Measurements from ENCODE around the gene TMEM260.
"Not testable (repeated sequence)": the region's sequence is repeated elsewhere in the genome, so short reads cannot be mapped to it uniquely, and the experiment has no call there.

TMEM260 gene

DNA sequence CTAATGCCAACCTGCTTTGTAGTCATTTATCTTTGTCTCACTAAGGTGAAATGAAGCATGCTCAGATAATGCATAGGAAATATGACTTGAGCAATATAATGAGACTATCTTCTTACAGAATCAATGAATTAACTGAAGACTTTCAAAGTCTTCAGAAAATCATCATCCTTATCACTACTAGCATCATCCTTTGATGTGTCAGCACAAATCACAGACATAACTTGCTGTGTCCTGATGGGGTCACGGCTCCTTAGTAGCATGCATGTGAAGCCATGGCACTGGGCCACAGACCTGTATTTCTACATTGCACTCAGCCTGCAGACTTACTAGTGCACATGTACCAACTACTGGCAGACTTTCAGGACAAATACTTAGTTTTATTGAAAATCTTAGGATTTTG, 18.9 kb downstream of the TMEM260 start:
- no peak overlapping the region for H3K4me3 ChIP-seq (ENCODE audit: low read depth, low read length)
- H3K36me3 ChIP-seq (ENCODE audit: insufficient read depth, low read length) = no peaks in the 10 kb centered on the region
- H3K79me2 ChIP-seq (ENCODE audit: control insufficient read depth, insufficient read depth, low read length, unreplicated experiment) = no peaks in the 10 kb centered on the region

GRCh38 chr14:56603648-56604047, 24.1 kb downstream of the TMEM260 start:
- H2AFZ ChIP-seq (ENCODE audit: low read length, unreplicated experiment) = no peak overlapping the region
- no peaks in the 10 kb centered on the region for H3K79me2 ChIP-seq (ENCODE audit: control insufficient read depth, insufficient read depth, low read length, unreplicated experiment)
- H3K4me1 ChIP-seq (ENCODE audit: control insufficient read depth, insufficient read depth, low read length, unreplicated experiment) = no peaks in the 10 kb centered on the region
- H3K36me3 ChIP-seq (ENCODE audit: insufficient read depth, low read length) = no peaks in the 10 kb centered on the region; the same call in 1 of the 2 replicates
- no peak overlapping the region for H3K4me3 ChIP-seq (ENCODE audit: low read depth, low read length)
- no peaks in the 10 kb centered on the region for H3K27me3 ChIP-seq (ENCODE audit: insufficient read depth, low read length)
- no peak overlapping the region for H3K27ac ChIP-seq (ENCODE audit: low read depth, low read length)

More for the DNA sequence above, 18.9 kb downstream of the TMEM260 start:
- Histone ChIP-seq H3K27ac (ENCODE audit: low read depth, low read length) (no peak overlapping the region), H3K27me3 (ENCODE audit: insufficient read depth, low read length) (no peaks in the 10 kb centered on the region), H3K4me1 (ENCODE audit: control insufficient read depth, insufficient read depth, low read length, unreplicated experiment) (no peaks in the 10 kb centered on the region), H2AFZ (ENCODE audit: low read length, unreplicated experiment) (no peak overlapping the region)

DNA sequence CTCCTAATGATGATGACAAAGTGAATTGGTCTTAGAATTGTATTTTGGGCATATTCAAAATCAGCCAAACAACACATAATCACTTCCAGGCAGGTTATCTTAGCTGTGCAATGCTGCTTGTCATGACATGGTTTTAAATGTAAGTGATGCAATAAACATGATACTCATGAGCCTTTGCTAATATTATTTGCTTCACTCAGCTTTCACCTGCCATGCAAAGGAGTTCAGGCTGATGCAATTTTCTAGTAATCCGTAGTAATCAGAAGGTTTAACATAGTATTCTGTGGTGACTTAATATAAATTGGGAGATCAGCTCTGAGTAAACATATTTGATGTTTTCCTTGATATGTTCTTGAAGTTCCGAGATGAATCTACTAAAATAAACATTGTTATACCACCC, 29.1 kb downstream of the TMEM260 start:
- Histone ChIP-seq H3K27ac (ENCODE audit: low read depth, low read length) (no peak overlapping the region), H3K4me1 (ENCODE audit: control insufficient read depth, insufficient read depth, low read length, unreplicated experiment) (no peaks in the 10 kb centered on the region), H2AFZ (ENCODE audit: low read length, unreplicated experiment) (no peak overlapping the region), H3K79me2 (ENCODE audit: control insufficient read depth, insufficient read depth, low read length, unreplicated experiment) (no peaks in the 10 kb centered on the region), H3K27me3 (ENCODE audit: insufficient read depth, low read length) (no peaks in the 10 kb centered on the region), H3K36me3 (ENCODE audit: insufficient read depth, low read length) (peaks cover 13% of the 10 kb centered on the region), H3K4me3 (ENCODE audit: low read depth, low read length) (no peak overlapping the region)

DNA sequence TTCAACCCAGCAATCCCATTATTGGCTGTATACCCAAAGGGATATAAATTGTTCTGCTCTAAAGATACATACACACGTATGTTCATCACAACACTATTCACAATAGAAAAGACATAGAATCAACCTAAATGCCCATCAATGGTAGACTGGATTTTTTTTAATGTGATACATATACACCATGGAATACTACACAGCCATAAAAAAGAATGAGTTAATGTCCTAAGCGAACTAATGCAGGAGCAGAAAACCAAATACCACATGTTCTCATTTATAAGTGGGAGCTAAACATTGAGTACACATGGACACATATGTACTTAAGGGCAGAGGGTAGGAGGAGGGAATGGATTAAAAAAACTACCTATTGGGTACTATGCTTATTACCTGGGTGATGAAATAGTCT, 32.1 kb downstream of the TMEM260 start:
- H3K27me3 ChIP-seq (ENCODE audit: insufficient read depth, low read length); H3K4me3 ChIP-seq (ENCODE audit: low read depth, low read length); H3K27ac ChIP-seq (ENCODE audit: low read depth, low read length); H2AFZ ChIP-seq (ENCODE audit: low read length, unreplicated experiment); H3K79me2 ChIP-seq (ENCODE audit: control insufficient read depth, insufficient read depth, low read length, unreplicated experiment); H3K4me1 ChIP-seq (ENCODE audit: control insufficient read depth, insufficient read depth, low read length, unreplicated experiment): not testable (repeated sequence)
- H3K36me3 ChIP-seq (ENCODE audit: insufficient read depth, low read length) = peaks cover 19% of the 10 kb centered on the region

DNA sequence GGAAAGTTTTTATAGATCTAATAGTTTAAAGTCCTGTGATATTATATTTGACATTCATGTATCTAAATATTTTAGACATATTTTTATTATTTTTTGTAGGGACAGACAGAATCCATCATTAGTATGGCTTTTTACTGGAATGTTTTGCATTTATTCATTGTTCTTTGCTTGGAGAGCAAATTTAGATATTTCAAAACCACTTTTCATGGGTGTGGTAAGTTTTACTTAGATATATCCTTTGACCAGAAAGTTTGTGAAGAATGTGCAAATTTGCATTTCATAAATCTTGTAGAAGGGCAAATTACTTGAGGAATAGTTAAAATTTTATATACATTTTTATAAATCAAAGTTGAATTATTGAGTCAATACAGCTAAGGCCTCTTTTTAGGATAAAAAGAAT, 37.5 kb downstream of the TMEM260 start:
- Histone ChIP-seq H3K27ac (ENCODE audit: low read depth, low read length) (no peak overlapping the region), H2AFZ (ENCODE audit: low read length, unreplicated experiment) (no peak overlapping the region), H3K27me3 (ENCODE audit: insufficient read depth, low read length) (no peaks in the 10 kb centered on the region), H3K36me3 (ENCODE audit: insufficient read depth, low read length) (peaks cover 14% of the 10 kb centered on the region; the same call in 1 of the 2 replicates), H3K4me1 (ENCODE audit: control insufficient read depth, insufficient read depth, low read length, unreplicated experiment) (no peaks in the 10 kb centered on the region), H3K4me3 (ENCODE audit: low read depth, low read length) (no peak overlapping the region), H3K79me2 (ENCODE audit: control insufficient read depth, insufficient read depth, low read length, unreplicated experiment) (no peaks in the 10 kb centered on the region)

DNA sequence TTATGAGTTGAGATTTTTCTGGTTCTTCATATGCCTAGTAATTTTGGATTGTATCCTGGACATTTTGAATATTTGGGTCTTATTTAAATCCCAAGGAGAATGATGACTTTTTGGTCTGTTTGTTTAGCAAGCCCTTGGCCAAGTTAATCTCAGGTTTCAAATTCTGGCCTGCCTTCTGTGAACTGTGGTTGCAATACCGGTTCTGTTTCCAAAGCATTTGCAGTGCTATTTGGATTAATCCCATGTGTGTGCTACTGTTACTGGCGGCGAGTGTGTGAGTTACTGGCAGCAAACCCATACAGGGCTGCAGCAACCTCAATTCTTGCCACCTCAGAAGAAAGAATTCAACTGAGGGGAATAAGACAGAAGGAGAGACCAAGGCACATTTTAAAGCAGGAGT, 51.1 kb downstream of the TMEM260 start:
- Histone ChIP-seq H3K4me1 (ENCODE audit: control insufficient read depth, insufficient read depth, low read length, unreplicated experiment) (no peaks in the 10 kb centered on the region), H3K36me3 (ENCODE audit: insufficient read depth, low read length) (peaks cover 26% of the 10 kb centered on the region), H2AFZ (ENCODE audit: low read length, unreplicated experiment) (no peak overlapping the region), H3K27me3 (ENCODE audit: insufficient read depth, low read length) (no peaks in the 10 kb centered on the region), H3K79me2 (ENCODE audit: control insufficient read depth, insufficient read depth, low read length, unreplicated experiment) (no peaks in the 10 kb centered on the region), H3K27ac (ENCODE audit: low read depth, low read length) (no peak overlapping the region), H3K4me3 (ENCODE audit: low read depth, low read length) (no peak overlapping the region)

DNA sequence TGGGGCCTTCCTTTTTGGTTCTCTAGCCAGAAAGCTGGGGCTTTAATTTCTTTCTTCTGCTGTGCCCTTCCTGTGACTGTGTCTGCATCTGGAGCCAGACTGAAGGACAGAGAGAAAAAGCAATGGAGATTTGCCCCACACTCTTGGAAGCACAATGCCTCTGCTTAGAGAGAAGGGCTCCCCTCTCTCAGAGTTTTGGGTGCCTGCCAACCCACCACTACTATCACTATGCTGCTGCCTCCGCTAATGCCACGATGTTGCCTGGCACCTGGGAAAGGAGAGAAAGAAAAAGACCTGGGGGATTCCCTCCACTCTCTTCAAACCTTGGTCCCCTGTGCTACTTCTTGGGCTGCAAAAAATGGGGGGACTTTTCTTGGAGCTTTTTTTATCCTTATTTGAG, 52.6 kb downstream of the TMEM260 start:
- Histone ChIP-seq H3K27me3 (ENCODE audit: insufficient read depth, low read length) (no peaks in the 10 kb centered on the region), H3K4me1 (ENCODE audit: control insufficient read depth, insufficient read depth, low read length, unreplicated experiment) (no peaks in the 10 kb centered on the region), H3K27ac (ENCODE audit: low read depth, low read length) (no peak overlapping the region), H3K4me3 (ENCODE audit: low read depth, low read length) (no peak overlapping the region), H3K79me2 (ENCODE audit: control insufficient read depth, insufficient read depth, low read length, unreplicated experiment) (no peaks in the 10 kb centered on the region), H3K36me3 (ENCODE audit: insufficient read depth, low read length) (peaks cover 31% of the 10 kb centered on the region), H2AFZ (ENCODE audit: low read length, unreplicated experiment) (no peak overlapping the region)

DNA sequence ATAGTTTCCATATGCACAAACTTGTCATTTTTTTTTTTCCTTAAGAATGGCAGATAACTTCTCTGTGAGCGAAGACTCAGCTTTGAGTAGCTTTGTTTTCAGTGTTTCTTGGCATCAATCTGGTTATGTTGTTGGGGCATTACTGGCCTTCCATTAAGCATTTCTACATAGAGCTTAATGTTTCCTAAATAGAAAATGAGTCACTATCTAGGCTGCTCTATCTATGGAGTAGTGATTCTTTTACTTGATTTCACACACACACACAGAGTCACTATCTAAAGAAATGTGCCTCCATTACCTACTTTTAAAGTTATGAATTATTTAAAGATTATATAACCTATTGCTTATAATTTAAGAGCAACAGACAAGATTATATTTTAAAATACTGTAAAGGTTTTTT, 53.9 kb downstream of the TMEM260 start:
- no peak overlapping the region for H3K27ac ChIP-seq (ENCODE audit: low read depth, low read length)
- no peaks in the 10 kb centered on the region for H3K79me2 ChIP-seq (ENCODE audit: control insufficient read depth, insufficient read depth, low read length, unreplicated experiment)
- no peak overlapping the region for H3K4me3 ChIP-seq (ENCODE audit: low read depth, low read length)
- H2AFZ ChIP-seq (ENCODE audit: low read length, unreplicated experiment) = no peak overlapping the region
- H3K36me3 ChIP-seq (ENCODE audit: insufficient read depth, low read length) = peaks cover 43% of the 10 kb centered on the region
- no peaks in the 10 kb centered on the region for H3K4me1 ChIP-seq (ENCODE audit: control insufficient read depth, insufficient read depth, low read length, unreplicated experiment)
- no peaks in the 10 kb centered on the region for H3K27me3 ChIP-seq (ENCODE audit: insufficient read depth, low read length)

GRCh38 chr14:56635041-56635440, 55.4 kb downstream of the TMEM260 start:
- Histone ChIP-seq H3K27ac (ENCODE audit: low read depth, low read length) (no peak overlapping the region), H3K36me3 (ENCODE audit: insufficient read depth, low read length) (peaks cover 50% of the 10 kb centered on the region), H3K4me1 (ENCODE audit: control insufficient read depth, insufficient read depth, low read length, unreplicated experiment) (no peaks in the 10 kb centered on the region), H2AFZ (ENCODE audit: low read length, unreplicated experiment) (no peak overlapping the region), H3K27me3 (ENCODE audit: insufficient read depth, low read length) (no peaks in the 10 kb centered on the region), H3K4me3 (ENCODE audit: low read depth, low read length) (no peak overlapping the region), H3K79me2 (ENCODE audit: control insufficient read depth, insufficient read depth, low read length, unreplicated experiment) (no peaks in the 10 kb centered on the region)

GRCh38 chr14:56647493-56647892, 67.9 kb downstream of the TMEM260 start:
- no peak overlapping the region for H2AFZ ChIP-seq (ENCODE audit: low read length, unreplicated experiment)
- no peaks in the 10 kb centered on the region for H3K4me1 ChIP-seq (ENCODE audit: control insufficient read depth, insufficient read depth, low read length, unreplicated experiment)
- no peak overlapping the region for H3K27ac ChIP-seq (ENCODE audit: low read depth, low read length)
- H3K27me3 ChIP-seq (ENCODE audit: insufficient read depth, low read length) = no peaks in the 10 kb centered on the region
- no peaks in the 10 kb centered on the region for H3K79me2 ChIP-seq (ENCODE audit: control insufficient read depth, insufficient read depth, low read length, unreplicated experiment)
- H3K36me3 ChIP-seq (ENCODE audit: insufficient read depth, low read length) = no peaks in the 10 kb centered on the region
- no peak overlapping the region for H3K4me3 ChIP-seq (ENCODE audit: low read depth, low read length)

DNA sequence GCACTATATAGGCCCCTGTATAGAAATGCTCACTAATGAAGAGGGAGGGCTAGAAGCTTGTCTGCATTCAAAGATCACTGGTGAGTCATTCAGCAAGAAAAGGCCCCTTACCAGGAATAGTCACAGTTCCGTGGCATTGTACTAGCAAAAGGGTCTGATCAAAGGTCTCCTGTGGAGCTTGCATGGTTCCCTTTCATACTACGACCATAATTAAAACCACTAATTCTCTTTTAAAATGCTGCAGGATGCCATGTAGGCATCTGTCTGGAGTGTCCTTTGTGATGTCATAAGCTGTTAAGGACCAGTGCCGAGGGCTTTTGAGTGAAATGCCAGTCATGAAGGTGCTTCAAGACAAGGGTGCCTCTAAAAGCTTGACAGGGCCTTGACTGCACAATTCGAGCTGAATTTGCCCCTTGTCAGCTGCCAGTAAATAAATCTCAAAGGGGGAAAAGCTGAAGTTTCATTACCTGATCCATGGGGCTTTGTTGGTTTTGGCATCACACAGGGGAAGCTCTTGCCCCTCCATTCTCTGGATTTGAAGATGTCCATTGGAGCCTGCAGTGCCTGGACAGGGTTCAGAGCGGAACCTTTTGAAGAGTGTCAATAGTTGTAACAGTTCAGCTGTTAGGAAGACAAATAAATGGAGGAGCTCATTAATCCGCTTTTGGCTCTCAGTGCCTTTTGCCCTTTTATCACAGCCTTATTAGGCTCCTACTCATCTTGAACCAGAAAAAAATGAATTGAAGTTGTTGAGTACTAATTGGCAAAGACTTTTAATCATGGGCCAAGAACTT, 69.1 kb downstream of the TMEM260 start:
- no peaks in the 10 kb centered on the region for H3K27me3 ChIP-seq (ENCODE audit: insufficient read depth, low read length)
- H3K79me2 ChIP-seq (ENCODE audit: control insufficient read depth, insufficient read depth, low read length, unreplicated experiment) = no peaks in the 10 kb centered on the region
- no peak overlapping the region for H2AFZ ChIP-seq (ENCODE audit: low read length, unreplicated experiment)
- no peaks in the 10 kb centered on the region for H3K4me1 ChIP-seq (ENCODE audit: control insufficient read depth, insufficient read depth, low read length, unreplicated experiment)
- no peaks in the 10 kb centered on the region for H3K36me3 ChIP-seq (ENCODE audit: insufficient read depth, low read length)
- H3K4me3 ChIP-seq (ENCODE audit: low read depth, low read length) = no peak overlapping the region
- H3K27ac ChIP-seq (ENCODE audit: low read depth, low read length) = no peak overlapping the region
